ENCODE measurements around the gene DNHD1. TPM values are rescaled to one million over a fixed set of nuclear protein-coding genes. Genes with fewer than 3 reads are reported as not detected.

The DNHD1 gene
- total and polyA plus RNA-seq, 2 of the 13 experiments (the other 11 are each of a cell fraction or from before 2014, with no cell fraction given), result 2.7 to 9.3 TPM

DNA sequence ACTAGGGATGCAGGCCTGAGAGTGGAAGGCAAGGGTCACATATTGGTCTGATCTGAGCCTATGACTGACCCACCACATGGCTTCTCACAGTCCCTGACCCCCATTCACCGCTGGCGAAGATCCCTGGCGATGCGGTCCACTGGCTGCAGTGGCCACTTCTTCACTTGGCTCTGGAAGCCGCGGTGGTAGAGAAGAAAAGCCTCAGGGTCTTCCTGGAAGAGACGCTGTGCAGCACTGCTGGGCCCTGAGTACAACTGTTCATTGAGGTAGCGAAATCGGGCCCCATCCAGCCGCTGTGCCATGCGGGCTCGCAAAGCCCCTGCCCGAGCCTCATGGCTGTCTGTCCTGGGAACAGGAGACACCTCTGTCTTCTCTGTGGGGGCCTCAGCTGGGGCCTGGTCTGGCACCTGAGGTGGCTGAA lies 104.0 kb downstream of the DNHD1 start:
- in situ Hi-C loops (cut with HindIII; ENCODE audit: extremely low pct_ligation_motif_present, low pct_unique_long_range_greater_than_20kb) (loop anchor here (10.0 kb wide), 1 partner anchor 116 kb away; the partner anchor contains the start of genes ARFIP2 and TIMM10B), intact Hi-C loops (cut with micrococcal nuclease; ENCODE audit: unreplicated experiment) (loop anchor here (5.0 kb wide), 2 partner anchors 66 to 69 kb away; no protein-coding TSS in a partner anchor)
- no peak for FAIRE-seq
- no peak overlapping the region for H3K4me3 ChIP-seq (replicated peaks in 1 of 3; ENCODE audit: insufficient read depth in 1 of 3, low read depth in 2 of 3, low read length in 3 of 3)
- H3K9me3 ChIP-seq (ENCODE audit: low read length), result no peaks in the 10 kb centered on the region
- no TSS peak for BruUV-seq (replicated peaks)
- no peak for ATAC-seq
- no peak overlapping the region for H2AFZ ChIP-seq (ENCODE audit: low read length)
- no peak overlapping the region for H3K9ac ChIP-seq (ENCODE audit: insufficient read depth, low read depth, low read length)
- WGBS (ENCODE audit: low lambda C conversion rate), result 100% methylated on average over 9 of the region's 13 CpGs
- no peak overlapping the region for H3K4me2 ChIP-seq (ENCODE audit: low read depth, low read length)
- ChIA-PET POLR2A (no interaction called here), CTCF (ENCODE audit: low intra/inter-chr PET ratio, low total read pairs) (no interaction called here)
- H3K79me2 ChIP-seq (ENCODE audit: insufficient read depth, low read length), result peaks cover 36% of the 10 kb centered on the region
- no peak for DNase-seq (ENCODE audit: low spot score)
- H3K27ac ChIP-seq (ENCODE audit: extremely low read length, insufficient read depth, low read length), result no peak overlapping the region
- TF ChIP-seq IRF2 (CRISPR knock-in tag; IDR thresholded peaks at IDR 0.05) (no peak), AGO2 (optimal IDR thresholded peaks at IDR 0.05; ENCODE audit: low read depth, low read length) (peak; percentile 25)
- H3K36me3 ChIP-seq (replicated peaks in 1 of 2; ENCODE audit: control insufficient read depth in 1 of 2, insufficient read depth in 2 of 2, low read length in 2 of 2), result peaks cover 12 to 24% of the 10 kb centered on the region in 2 experiments
- no peaks in the 10 kb centered on the region; a peak in 1 of 5 replicates for H3K27me3 ChIP-seq (ENCODE audit: control insufficient read depth in 1 of 2, insufficient read depth in 2 of 2, low read length in 2 of 2)
- H4K20me1 ChIP-seq (ENCODE audit: insufficient read depth, low read length), result no peaks in the 10 kb centered on the region
- peaks cover 56% of the 10 kb centered on the region for H3K4me1 ChIP-seq (ENCODE audit: insufficient read depth, low read length)

DNA sequence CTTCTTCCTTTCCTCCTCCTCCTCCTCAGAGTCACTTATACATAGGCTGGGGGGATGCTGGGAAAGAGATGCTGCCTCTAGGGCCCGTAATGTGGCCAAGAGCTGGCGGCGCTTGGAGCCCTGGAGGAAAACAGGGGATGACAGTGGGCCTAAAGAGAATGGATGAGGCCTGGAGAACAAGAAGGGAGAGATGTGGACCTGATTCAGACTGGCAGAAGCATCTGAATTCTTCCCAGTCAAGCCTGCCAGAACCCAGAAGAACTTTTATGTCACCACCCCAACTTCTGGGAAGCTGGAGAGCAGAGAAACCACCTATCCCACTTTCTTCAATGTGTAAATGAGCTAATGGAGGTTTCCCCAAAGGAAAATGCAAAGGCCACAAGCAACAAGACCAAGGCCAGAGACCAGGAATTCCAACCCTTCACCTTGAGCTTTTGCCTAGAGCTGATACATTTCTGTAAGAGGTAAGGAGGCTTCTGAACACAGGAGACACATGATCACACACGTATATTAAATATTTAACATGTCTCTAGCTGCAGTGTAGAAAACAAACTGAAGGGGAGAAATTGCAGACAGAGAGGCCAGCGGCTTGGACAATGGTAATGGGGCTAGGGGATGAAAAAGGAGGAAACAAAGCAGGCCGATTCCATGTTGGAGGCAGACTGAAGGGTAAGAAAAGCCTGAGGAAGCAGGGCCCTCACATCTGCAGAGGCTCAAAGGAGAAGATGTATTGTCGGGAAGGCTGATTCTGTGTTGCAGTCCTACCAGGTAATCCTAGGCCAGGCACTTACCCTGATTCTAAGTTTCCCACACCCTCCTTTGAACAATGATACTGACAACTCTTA lies 105.2 kb downstream of the DNHD1 start:
- peak overlapping the region; percentile 83 for H3K27ac ChIP-seq (ENCODE audit: extremely low read length, insufficient read depth, low read length)

More for the DNA sequence above, 105.2 kb downstream of the DNHD1 start:
- ChIA-PET CTCF (ENCODE audit: low intra/inter-chr PET ratio, low total read pairs) (no interaction called here), POLR2A (interaction anchor here (1.5 to 2.7 kb wide), 2 partner anchors 10 to 121 kb away, joined by 6 to 17 read pairs; partner anchors contain the start of genes ARFIP2, TAF10 and TIMM10B)
- intact Hi-C loops (cut with micrococcal nuclease; ENCODE audit: unreplicated experiment) (loop anchor here (5.0 kb wide), 2 partner anchors 65 to 70 kb away; no protein-coding TSS in a partner anchor), in situ Hi-C loops (cut with HindIII; ENCODE audit: extremely low pct_ligation_motif_present, low pct_unique_long_range_greater_than_20kb) (loop anchor here (10.0 kb wide), 1 partner anchor 118 kb away; the partner anchor contains the start of genes ARFIP2 and TIMM10B)
- peaks cover 47% of the 10 kb centered on the region for H3K79me2 ChIP-seq (ENCODE audit: insufficient read depth, low read length)
- H3K9me3 ChIP-seq (ENCODE audit: low read length), result no peaks in the 10 kb centered on the region
- ATAC-seq, result no peak
- H3K4me2 ChIP-seq (ENCODE audit: low read depth, low read length), result peak overlapping the region; percentile 97
- no peaks in the 10 kb centered on the region for H4K20me1 ChIP-seq (ENCODE audit: insufficient read depth, low read length)
- H3K9ac ChIP-seq (ENCODE audit: insufficient read depth, low read depth, low read length), result peak overlapping the region; percentile 93
- no peak overlapping the region for H2AFZ ChIP-seq (ENCODE audit: low read length)
- TF ChIP-seq POLR2G (IDR thresholded peaks at IDR 0.05; ENCODE audit: low read depth, low read length) (no peak), ZMYM2 (CRISPR knock-in tag; IDR thresholded peaks at IDR 0.05) (no peak), ONECUT2 (CRISPR knock-in tag; IDR thresholded peaks at IDR 0.05) (no peak), ZNF432 (CRISPR knock-in tag; IDR thresholded peaks at IDR 0.05; ENCODE audit: borderline replicate concordance) (no peak), EHMT2 (IDR thresholded peaks at IDR 0.05; ENCODE audit: borderline replicate concordance, low read depth, low read length) (no peak)
- TF ChIP-seq, protein P1, sequence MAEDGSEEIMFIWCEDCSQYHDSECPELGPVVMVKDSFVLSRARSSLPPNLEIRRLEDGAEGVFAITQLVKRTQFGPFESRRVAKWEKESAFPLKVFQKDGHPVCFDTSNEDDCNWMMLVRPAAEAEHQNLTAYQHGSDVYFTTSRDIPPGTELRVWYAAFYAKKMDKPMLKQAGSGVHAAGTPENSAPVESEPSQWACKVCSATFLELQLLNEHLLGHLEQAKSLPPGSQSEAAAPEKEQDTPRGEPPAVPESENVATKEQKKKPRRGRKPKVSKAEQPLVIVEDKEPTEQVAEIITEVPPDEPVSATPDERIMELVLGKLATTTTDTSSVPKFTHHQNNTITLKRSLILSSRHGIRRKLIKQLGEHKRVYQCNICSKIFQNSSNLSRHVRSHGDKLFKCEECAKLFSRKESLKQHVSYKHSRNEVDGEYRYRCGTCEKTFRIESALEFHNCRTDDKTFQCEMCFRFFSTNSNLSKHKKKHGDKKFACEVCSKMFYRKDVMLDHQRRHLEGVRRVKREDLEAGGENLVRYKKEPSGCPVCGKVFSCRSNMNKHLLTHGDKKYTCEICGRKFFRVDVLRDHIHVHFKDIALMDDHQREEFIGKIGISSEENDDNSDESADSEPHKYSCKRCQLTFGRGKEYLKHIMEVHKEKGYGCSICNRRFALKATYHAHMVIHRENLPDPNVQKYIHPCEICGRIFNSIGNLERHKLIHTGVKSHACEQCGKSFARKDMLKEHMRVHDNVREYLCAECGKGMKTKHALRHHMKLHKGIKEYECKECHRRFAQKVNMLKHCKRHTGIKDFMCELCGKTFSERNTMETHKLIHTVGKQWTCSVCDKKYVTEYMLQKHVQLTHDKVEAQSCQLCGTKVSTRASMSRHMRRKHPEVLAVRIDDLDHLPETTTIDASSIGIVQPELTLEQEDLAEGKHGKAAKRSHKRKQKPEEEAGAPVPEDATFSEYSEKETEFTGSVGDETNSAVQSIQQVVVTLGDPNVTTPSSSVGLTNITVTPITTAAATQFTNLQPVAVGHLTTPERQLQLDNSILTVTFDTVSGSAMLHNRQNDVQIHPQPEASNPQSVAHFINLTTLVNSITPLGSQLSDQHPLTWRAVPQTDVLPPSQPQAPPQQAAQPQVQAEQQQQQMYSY (CRISPR knock-in tag; IDR thresholded peaks at IDR 0.05), result no peak
- TF ChIP-seq, protein P2, sequence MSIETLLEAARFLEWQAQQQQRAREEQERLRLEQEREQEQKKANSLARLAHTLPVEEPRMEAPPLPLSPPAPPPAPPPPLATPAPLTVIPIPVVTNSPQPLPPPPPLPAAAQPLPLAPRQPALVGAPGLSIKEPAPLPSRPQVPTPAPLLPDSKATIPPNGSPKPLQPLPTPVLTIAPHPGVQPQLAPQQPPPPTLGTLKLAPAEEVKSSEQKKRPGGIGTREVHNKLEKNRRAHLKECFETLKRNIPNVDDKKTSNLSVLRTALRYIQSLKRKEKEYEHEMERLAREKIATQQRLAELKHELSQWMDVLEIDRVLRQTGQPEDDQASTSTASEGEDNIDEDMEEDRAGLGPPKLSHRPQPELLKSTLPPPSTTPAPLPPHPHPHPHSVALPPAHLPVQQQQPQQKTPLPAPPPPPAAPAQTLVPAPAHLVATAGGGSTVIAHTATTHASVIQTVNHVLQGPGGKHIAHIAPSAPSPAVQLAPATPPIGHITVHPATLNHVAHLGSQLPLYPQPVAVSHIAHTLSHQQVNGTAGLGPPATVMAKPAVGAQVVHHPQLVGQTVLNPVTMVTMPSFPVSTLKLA (IDR thresholded peaks at IDR 0.05), result no peak
- no peak for DNase-seq (ENCODE audit: low spot score)
- peaks cover 67% of the 10 kb centered on the region for H3K4me1 ChIP-seq (ENCODE audit: insufficient read depth, low read length)
- BruUV-seq (replicated peaks), result no TSS peak
- no peak for FAIRE-seq
- WGBS (ENCODE audit: low lambda C conversion rate), result 42% methylated on average over 7 of the region's 7 CpGs
- no peaks in the 10 kb centered on the region; a peak in 1 of 5 replicates for H3K27me3 ChIP-seq (ENCODE audit: control insufficient read depth in 1 of 2, insufficient read depth in 2 of 2, low read length in 2 of 2)
- H3K4me3 ChIP-seq (replicated peaks in 1 of 3; ENCODE audit: insufficient read depth in 1 of 3, low read depth in 2 of 3, low read length in 3 of 3), result peak overlapping the region; percentile 86 to 97 (median 89)
- peaks cover 12 to 25% of the 10 kb centered on the region in 2 experiments for H3K36me3 ChIP-seq (replicated peaks in 1 of 2; ENCODE audit: control insufficient read depth in 1 of 2, insufficient read depth in 2 of 2, low read length in 2 of 2)

Measured in HepG2 (cell line).